NB4 (cell line): ENCODE data around the gene GTF2I.

Experiments
- POLR2A ChIP-seq: IDR thresholded peaks from 2 replicates; pipeline ENCODE4 v1.6.1; 2011; ENCODE audit warnings: mild to moderate bottlenecking; ENCODE audit not compliant: insufficient read length; ENCODE audit errors: extremely low read depth
- TF ChIP-seq, protein P1 (sequence below): IDR thresholded peaks from one replicate; pipeline ENCODE4 v1.5.1; 2012; ENCODE audit warnings: low read depth, low read length
- TF ChIP-seq, protein P2 (sequence below): IDR thresholded peaks from 2 replicates; pipeline ENCODE4 v1.6.1; 2011; ENCODE audit warnings: low read depth, low read length

DNA sequence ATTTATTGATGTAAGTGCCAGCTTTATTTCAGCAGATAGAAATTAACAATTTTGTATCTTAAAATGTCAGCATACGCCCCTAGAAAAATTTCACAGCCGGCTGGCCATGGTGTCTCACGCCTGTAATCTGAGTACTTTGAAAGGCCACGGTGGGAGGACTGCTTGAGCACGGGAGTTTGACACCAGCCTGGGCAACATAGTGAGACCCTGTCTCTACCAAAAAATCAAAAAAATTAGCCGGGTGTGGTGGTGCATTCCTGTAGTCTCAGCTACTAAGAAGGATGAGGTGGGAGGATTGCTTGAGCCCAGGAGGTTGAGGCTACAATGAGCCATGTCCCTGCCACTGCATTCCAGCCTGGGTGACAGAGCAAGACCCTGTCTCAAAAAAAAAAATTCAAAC, 14.1 kb downstream of the GTF2I start:
- TF ChIP-seq, protein P1, sequence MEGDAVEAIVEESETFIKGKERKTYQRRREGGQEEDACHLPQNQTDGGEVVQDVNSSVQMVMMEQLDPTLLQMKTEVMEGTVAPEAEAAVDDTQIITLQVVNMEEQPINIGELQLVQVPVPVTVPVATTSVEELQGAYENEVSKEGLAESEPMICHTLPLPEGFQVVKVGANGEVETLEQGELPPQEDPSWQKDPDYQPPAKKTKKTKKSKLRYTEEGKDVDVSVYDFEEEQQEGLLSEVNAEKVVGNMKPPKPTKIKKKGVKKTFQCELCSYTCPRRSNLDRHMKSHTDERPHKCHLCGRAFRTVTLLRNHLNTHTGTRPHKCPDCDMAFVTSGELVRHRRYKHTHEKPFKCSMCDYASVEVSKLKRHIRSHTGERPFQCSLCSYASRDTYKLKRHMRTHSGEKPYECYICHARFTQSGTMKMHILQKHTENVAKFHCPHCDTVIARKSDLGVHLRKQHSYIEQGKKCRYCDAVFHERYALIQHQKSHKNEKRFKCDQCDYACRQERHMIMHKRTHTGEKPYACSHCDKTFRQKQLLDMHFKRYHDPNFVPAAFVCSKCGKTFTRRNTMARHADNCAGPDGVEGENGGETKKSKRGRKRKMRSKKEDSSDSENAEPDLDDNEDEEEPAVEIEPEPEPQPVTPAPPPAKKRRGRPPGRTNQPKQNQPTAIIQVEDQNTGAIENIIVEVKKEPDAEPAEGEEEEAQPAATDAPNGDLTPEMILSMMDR, result no peak
- TF ChIP-seq POLR2A, result no peak
- TF ChIP-seq, protein P2, sequence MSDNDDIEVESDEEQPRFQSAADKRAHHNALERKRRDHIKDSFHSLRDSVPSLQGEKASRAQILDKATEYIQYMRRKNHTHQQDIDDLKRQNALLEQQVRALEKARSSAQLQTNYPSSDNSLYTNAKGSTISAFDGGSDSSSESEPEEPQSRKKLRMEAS, result no peak
